ENCODE results near the gene BCL6B.

Gene BCL6B

DNA sequence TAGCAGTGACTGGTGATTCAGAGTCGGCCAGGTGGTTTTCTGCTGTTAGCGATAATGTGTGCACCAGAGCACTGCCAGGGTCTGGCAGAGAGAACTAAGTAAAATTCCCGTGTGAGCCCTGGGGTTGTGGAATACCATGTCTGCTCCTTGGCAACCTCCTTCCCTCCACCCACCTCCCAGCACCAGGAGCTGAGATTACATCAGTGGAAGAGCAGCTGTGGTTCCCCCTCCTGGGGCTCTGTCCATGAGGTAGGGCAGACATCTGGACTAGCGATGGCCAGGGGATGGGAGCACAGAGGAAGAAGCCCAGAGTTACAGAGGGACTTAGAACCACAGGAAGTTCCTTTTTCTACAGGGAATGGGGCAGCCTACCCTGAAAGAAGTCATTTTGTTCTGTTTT lies 41.4 kb downstream of the BCL6B start:
- no peak overlapping the region for H3K4me3 ChIP-seq (ENCODE audit: low read depth in 1 of 2, low read length in 1 of 2)
- peaks cover 36% of the 10 kb centered on the region for H3K27me3 ChIP-seq
- no peak overlapping the region for H3K27ac ChIP-seq
- no peaks in the 10 kb centered on the region for H3K4me1 ChIP-seq (ENCODE audit: control insufficient read depth in 1 of 2, insufficient read depth in 1 of 2, low read depth in 1 of 2, low read length in 1 of 2)
- no peaks in the 10 kb centered on the region for H3K36me3 ChIP-seq
- no peaks in the 10 kb centered on the region for H3K9me3 ChIP-seq
- TF ChIP-seq, protein P1, sequence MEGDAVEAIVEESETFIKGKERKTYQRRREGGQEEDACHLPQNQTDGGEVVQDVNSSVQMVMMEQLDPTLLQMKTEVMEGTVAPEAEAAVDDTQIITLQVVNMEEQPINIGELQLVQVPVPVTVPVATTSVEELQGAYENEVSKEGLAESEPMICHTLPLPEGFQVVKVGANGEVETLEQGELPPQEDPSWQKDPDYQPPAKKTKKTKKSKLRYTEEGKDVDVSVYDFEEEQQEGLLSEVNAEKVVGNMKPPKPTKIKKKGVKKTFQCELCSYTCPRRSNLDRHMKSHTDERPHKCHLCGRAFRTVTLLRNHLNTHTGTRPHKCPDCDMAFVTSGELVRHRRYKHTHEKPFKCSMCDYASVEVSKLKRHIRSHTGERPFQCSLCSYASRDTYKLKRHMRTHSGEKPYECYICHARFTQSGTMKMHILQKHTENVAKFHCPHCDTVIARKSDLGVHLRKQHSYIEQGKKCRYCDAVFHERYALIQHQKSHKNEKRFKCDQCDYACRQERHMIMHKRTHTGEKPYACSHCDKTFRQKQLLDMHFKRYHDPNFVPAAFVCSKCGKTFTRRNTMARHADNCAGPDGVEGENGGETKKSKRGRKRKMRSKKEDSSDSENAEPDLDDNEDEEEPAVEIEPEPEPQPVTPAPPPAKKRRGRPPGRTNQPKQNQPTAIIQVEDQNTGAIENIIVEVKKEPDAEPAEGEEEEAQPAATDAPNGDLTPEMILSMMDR (IDR thresholded peaks at IDR 0.05), result no peak

DNA sequence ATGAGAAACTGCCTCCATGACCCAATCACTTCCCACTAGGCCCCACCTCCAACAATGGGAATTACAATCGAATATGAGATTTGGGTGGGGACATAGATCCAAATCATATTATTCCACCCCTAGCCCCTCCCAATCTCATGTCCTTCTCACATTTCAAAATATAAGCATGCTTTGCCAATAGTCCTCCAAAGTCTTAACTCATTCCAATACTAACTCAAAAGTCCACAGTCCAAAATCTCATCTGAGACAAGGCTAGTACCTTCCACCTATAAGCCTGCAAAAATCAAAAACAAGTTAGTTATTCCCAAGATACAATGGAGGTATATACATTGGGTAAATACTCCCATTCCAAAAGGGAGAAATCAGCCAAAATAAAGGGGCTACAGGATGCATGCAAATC lies 44.3 kb downstream of the BCL6B start:
- Histone ChIP-seq H3K4me3 (ENCODE audit: low read depth in 1 of 2, low read length in 1 of 2) (no peak overlapping the region), H3K9me3 (no peaks in the 10 kb centered on the region), H3K27me3 (peaks cover 19% of the 10 kb centered on the region), H3K27ac (no peak overlapping the region), H3K4me1 (ENCODE audit: control insufficient read depth in 1 of 2, insufficient read depth in 1 of 2, low read depth in 1 of 2, low read length in 1 of 2) (no peaks in the 10 kb centered on the region), H3K36me3 (no peaks in the 10 kb centered on the region)
- TF ChIP-seq, protein P1 (IDR thresholded peaks at IDR 0.05), result no peak

GRCh38 chr17:7068268-7068667 lies 45.4 kb downstream of the BCL6B start:
- H3K4me1 ChIP-seq (ENCODE audit: control insufficient read depth in 1 of 2, insufficient read depth in 1 of 2, low read depth in 1 of 2, low read length in 1 of 2), result no peaks in the 10 kb centered on the region
- peaks cover 14% of the 10 kb centered on the region for H3K27me3 ChIP-seq
- no peak overlapping the region for H3K4me3 ChIP-seq (ENCODE audit: low read depth in 1 of 2, low read length in 1 of 2)
- TF ChIP-seq, protein P1 (IDR thresholded peaks at IDR 0.05), result no peak
- H3K27ac ChIP-seq, result no peak overlapping the region
- H3K36me3 ChIP-seq, result no peaks in the 10 kb centered on the region
- no peaks in the 10 kb centered on the region for H3K9me3 ChIP-seq

DNA sequence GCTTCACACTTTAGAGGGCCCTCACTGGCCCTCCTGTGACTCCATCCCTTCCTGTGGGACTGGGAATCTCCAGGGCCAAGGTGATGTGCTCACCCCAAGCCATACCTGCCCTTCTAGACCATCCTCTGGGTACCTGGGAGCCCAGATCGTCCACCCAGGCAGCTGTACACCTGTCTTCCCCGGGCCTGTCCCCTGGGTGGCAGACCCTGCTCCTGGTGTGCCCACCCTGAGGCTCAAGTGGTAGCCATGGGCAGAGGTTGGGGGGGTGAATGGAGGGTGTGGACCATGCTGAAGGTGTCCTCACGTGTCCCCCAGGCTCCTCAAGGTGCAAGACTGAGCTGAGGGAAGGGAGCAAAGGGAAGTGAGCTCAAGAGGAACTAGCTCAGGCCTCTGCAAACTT lies 47.9 kb downstream of the BCL6B start:
- Histone ChIP-seq H3K4me3 (ENCODE audit: low read depth in 1 of 2, low read length in 1 of 2) (no peak overlapping the region), H3K9me3 (no peaks in the 10 kb centered on the region), H3K27me3 (peaks cover 10% of the 10 kb centered on the region), H3K27ac (no peak overlapping the region), H3K36me3 (no peaks in the 10 kb centered on the region), H3K4me1 (ENCODE audit: control insufficient read depth in 1 of 2, insufficient read depth in 1 of 2, low read depth in 1 of 2, low read length in 1 of 2) (no peaks in the 10 kb centered on the region)
- TF ChIP-seq, protein P1 (IDR thresholded peaks at IDR 0.05), result no peak

DNA sequence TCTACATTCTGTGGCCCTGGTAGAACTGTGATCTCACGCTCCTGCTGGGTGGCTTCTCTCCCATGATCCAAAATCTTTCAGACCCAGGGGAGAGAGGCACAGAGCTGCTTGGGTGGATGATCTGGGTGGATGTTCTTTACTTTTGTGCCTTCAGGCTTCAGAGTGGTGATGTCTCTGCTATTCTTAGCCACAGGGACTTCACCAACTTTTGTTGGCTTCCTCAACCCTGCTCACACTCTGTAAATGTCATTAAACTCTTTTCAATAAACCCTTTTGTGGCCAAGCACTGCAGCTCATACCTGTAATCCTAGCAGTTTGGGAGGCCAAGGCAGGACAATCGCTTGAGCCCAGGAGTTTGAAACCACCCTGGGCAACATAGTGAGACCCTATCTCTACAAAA lies 49.6 kb downstream of the BCL6B start:
- Histone ChIP-seq H3K27me3 (peaks cover 8% of the 10 kb centered on the region), H3K9me3 (no peaks in the 10 kb centered on the region), H3K36me3 (no peaks in the 10 kb centered on the region), H3K27ac (no peak overlapping the region), H3K4me1 (ENCODE audit: control insufficient read depth in 1 of 2, insufficient read depth in 1 of 2, low read depth in 1 of 2, low read length in 1 of 2) (no peaks in the 10 kb centered on the region), H3K4me3 (ENCODE audit: low read depth in 1 of 2, low read length in 1 of 2) (no peak overlapping the region)
- TF ChIP-seq, protein P1 (IDR thresholded peaks at IDR 0.05), result no peak

GRCh38 chr17:7074931-7075330 lies 52.1 kb downstream of the BCL6B start:
- no peak overlapping the region for H3K27ac ChIP-seq
- no peaks in the 10 kb centered on the region for H3K4me1 ChIP-seq (ENCODE audit: control insufficient read depth in 1 of 2, insufficient read depth in 1 of 2, low read depth in 1 of 2, low read length in 1 of 2)
- TF ChIP-seq, protein P1 (IDR thresholded peaks at IDR 0.05), result no peak
- no peak overlapping the region for H3K4me3 ChIP-seq (ENCODE audit: low read depth in 1 of 2, low read length in 1 of 2)
- no peaks in the 10 kb centered on the region for H3K9me3 ChIP-seq
- peaks cover 8% of the 10 kb centered on the region for H3K27me3 ChIP-seq
- no peaks in the 10 kb centered on the region for H3K36me3 ChIP-seq
